GM10266 (cell line): ENCODE measurements around the gene VAC14.
"Not testable (repeated sequence)": the region's sequence is repeated elsewhere in the genome, so short reads cannot be mapped to it uniquely, and the experiment has no call there.

ENCODE experiments used
- DNase-seq: peaks from one replicate; pipeline ENCODE4 v3.0.0; 2012; ENCODE audit errors: extremely low spot score
- CTCF ChIP-seq: IDR thresholded peaks from 2 replicates; pipeline ENCODE4 v1.5.1; 2012; ENCODE audit warnings: mild to moderate bottlenecking, low read depth; ENCODE audit not compliant: control insufficient read depth, insufficient read depth; ENCODE audit errors: missing control alignments

The VAC14 gene

DNA sequence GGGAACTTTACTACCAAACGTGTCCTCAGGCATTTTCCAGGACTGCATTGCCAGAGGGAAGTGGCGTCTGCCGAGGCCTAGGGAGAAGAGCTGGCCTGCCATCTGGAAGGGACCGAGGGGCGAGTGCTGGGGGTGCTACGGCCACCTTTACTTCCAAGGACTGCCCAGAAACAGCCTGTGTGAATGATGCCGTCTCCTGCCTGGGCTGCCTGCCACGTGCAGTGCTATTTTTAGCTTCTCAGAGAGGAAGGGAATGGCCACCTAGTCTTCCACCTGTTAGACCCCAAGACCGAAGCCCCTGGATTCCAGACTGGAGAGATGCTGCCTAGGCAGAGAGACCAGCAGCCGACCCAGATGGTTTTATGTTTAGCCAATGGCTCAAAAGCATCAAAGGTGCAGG lies 57.2 kb downstream of the VAC14 start:
- no peak for DNase-seq
- no peak for TF ChIP-seq CTCF

DNA sequence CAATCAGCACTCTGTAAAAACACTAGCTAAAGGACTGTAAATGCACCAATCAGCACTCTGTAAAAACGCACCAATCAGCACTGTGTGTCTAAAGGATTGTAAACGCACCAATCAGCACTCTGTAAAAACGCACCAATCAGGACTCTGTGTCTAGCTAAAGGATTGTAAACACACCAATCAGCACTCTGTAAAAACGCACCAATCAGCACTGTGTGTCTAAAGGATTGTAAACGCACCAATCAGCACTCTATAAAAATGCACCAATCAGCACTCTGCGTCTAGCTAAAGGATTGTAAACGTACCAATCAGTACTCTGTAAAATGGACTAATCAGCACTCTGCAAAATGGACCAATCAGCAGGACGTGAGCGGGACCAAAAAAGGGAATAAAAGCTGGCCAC lies 58.0 kb downstream of the VAC14 start:
- not testable (repeated sequence) for DNase-seq

DNA sequence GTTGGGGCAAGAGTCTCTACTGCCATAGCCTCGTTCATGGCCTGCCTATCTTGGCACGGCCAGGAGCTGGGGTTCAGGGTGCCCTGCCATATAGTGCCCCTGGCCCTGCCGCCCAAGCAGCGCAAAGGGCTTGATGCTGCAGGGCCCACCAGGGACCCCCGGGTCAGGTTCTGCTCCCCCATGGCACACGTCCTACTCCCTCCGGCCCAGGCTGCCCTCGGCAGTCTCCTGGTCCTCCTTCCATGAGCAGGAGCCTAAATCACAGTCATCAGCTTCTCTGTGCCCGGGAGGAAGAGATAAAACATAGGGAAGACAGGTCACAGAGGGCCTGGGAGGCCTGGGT lies 59.2 kb downstream of the VAC14 start:
- no peak for DNase-seq
- TF ChIP-seq CTCF: no peak

DNA sequence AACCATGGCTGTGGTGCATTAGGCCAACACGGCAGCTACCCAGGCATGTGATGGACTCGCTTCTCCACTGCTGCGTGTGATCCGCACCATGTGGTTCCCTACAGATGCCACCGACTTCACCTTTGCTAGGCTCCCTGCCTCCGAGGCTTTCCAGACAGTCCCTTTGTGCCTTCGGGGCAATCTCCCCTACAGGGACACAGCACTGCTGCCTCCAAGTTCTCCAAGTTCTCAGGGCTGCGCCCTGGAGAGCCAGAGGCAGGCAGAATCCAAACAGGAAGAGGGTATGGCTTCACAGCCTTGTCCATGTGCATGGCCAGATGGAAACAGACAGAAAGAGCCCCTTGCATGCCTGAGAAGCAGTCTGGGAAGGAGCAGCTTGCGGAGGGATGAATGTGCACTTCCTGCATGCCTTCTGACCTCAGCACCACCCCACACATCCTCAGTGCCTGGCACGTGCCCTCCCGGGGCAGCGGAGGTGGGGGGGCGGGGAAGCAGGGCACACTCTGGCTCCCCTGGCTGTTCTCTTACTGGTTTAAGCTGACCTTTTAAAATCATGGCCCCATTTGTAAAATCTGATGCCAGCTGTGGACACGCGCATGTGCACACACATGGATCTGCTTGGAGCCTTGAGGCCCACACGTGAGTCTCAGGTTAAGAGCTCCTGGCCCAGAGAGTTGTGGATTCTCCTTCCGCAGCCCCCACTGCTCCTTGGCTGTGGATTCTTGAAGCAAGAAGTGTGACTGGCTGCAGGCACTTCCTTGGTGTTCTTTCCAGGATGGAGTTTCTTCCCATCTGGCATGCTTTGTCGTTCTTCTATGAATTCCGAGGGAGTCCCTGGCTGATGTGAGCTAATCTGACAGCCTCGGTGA lies 59.8 kb downstream of the VAC14 start:
- DNase-seq: no peak

DNA sequence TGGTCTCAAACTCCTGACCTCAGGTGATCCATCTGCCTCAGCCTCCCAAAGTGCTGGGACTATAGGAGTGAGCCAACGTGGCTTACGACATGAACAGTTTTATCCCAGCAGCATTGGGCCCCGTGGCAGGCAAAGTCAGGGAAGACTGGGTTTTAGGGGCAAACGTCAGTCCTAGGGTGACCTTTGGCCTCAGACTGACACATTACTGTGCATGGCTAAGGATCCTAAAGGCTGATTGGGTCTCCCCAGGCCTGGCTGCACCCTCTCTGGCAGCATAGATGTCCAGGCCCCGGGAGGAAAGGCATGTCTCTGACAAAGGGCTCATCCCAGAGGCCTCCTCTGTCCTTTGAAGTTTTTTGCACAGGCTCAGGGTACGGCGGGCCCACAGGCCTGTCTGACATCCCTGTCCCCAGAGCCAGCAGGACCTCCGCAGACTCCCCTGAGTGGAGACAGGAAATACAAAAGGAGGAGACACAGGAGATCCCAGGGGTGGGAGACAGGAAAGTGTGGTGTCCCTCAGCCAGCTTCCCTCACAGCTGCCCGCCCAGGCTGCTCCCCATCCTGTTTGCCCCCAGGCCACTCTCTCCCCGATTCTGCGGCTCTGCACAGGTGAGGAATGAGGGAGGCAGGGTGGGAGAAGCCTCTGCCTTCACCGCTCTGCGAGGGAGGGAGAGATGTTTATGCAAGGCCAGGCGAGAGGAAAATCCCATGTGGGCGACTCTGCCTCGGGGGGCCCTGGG lies 60.6 kb downstream of the VAC14 start:
- no peak for DNase-seq
- no peak for TF ChIP-seq CTCF

More for the DNA sequence above, 59.8 kb downstream of the VAC14 start:
- no peak for TF ChIP-seq CTCF

DNA sequence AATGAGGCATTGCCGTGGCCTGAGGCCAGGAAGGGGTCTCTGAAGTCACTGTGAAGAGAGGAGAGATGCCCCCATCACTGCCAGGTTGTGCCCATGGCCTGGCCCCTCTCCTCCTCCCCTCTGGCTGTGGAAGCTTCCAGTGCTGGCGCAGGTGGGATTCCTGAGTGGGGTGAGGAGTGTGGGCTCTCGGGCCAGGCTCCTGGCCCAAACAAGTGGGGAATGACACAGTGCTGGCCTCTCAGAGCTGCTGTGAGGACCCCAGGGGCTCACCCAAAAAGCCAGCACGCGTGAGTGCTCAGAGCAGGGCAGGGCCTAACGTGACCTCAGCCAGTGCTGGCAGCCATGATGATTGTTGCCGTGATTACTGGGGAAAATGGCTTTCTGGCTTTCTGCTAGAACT lies 61.6 kb downstream of the VAC14 start:
- TF ChIP-seq CTCF: no peak
- no peak for DNase-seq

DNA sequence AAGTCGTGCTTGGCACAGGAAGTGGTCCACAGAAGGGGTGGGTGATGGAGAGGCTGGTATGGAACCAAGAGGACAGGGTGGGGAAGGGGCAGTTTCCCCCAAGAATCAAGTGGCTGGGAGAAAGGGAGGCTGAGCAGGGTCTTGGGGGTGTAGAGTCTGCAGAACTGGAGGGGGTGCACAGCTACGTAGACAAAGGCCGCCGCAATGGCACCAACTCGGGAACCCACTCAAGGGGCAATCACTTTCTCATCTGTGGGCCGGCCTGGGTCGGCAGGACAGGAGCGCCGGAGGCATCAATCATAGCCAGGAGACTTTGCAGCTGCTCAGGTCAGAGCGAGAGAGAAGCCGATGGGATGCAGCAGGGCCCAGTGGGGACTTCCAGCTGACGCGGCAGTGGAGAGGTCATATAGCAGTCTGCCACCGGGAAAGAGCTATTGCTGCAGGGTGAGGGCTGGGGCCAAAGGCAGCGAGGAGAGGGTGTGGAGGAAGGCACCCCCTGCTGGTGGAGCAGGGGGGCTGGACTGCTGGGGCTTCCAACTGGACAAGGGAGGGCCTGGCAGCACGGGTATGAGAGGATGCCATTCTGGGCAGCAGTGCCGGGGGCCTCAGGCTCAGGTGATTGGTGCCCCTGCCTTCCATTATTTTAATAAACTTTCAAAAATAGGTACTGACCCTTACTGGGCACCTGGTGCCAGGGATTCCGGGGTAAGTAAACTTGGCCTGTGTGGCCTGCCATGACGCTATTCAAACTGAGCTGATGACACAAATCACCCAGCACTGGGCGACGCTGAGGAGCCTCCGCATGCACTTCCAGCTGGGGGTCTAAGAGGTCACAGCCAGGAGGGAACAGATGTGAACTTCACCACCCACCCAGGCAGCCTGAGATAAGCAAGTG lies 62.6 kb downstream of the VAC14 start:
- peak; percentile 44 for TF ChIP-seq CTCF
- DNase-seq: no peak
